ENCODE data around the gene EMSY. TPM values are rescaled to one million over a fixed set of nuclear protein-coding genes. Genes with fewer than 3 reads are reported as not detected.

The EMSY gene
- total and polyA plus RNA-seq, 10 donors: 3.8 to 81.8 (median 32.1) TPM

DNA sequence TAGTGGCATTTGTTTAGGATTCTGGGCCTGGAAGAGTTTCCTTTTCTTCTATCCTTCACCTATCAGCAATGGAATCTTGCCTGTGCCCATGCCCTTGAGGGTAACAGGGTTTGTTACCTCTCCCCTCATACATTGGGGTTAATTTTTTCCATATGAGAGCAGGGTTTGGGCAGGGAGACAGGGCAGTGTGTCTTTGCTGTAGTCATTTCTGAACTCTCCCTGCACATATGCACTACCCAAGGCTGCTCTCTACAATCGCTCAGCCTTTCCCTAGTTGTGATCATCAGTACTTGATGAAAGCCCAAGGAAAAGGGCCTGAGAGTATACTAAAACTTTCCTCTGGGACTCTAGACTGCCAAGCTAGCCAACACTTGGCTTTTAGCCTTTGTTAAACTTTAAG lies 130.1 kb downstream of the EMSY start:
- Histone ChIP-seq H3K27me3 (replicated peaks in 1 of 7) (peaks cover 0 to 4% (median 0%) of the 10 kb centered on the region in 7 donors), H3K4me3 (no peak overlapping the region), H3K4me1 (peaks cover 12 to 33% (median 23%) of the 10 kb centered on the region in 6 donors), H3K9me3 (no peaks in the 10 kb centered on the region), H3K27ac (no peak overlapping the region), H3K36me3 (no peaks in the 10 kb centered on the region)
- TF ChIP-seq POLR2A (IDR thresholded peaks at IDR 0.05) (no peak), POLR2AphosphoS5 (IDR thresholded peaks at IDR 0.05) (no peak)
- TF ChIP-seq, protein P1, sequence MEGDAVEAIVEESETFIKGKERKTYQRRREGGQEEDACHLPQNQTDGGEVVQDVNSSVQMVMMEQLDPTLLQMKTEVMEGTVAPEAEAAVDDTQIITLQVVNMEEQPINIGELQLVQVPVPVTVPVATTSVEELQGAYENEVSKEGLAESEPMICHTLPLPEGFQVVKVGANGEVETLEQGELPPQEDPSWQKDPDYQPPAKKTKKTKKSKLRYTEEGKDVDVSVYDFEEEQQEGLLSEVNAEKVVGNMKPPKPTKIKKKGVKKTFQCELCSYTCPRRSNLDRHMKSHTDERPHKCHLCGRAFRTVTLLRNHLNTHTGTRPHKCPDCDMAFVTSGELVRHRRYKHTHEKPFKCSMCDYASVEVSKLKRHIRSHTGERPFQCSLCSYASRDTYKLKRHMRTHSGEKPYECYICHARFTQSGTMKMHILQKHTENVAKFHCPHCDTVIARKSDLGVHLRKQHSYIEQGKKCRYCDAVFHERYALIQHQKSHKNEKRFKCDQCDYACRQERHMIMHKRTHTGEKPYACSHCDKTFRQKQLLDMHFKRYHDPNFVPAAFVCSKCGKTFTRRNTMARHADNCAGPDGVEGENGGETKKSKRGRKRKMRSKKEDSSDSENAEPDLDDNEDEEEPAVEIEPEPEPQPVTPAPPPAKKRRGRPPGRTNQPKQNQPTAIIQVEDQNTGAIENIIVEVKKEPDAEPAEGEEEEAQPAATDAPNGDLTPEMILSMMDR (IDR thresholded peaks at IDR 0.05 in 8 of 11, conservative IDR thresholded peaks at IDR 0.05 in 3 of 11): no peak
- WGBS, 5 donors: 77 to 95% (median 89%) methylated on average over 1 of the region's 1 CpG
- no peak for DNase-seq
- intact Hi-C loops (cut with DNase I; ENCODE audit: low total_unique reads): no loop called here

DNA sequence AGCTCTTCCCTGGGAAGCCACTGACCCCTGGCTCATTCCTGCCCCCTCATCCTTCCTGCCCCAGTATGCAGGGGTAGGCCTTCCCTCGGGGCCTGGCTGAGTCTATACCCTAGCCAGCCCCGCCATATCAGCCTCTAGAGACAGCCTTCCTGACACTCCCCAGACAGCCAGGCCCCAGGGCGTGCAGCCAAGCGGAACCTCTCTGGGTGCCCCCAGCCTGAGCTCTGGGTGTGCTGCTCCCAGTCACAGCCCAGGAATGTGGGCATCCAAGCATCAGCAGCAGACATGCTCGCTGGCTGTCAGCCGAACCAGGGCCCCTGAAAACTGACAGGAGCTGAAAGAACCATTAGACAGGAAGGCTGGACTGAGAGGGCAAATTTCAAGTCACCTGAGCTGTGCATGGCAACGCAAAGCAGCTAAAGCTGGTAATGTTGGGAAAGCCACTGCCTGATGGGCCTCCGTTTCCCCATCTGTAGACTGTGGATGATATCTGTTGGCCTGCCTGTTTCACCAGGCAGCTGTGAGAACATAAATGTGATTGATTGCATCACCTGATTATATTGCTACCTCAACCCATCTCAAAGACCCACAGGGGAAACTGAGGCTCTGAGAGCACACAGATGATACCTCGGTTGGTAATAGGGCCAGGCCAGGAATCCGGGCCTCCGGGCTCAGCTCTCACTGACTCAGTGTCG lies 132.6 kb downstream of the EMSY start:
- Histone ChIP-seq H3K27ac (peak overlapping the region; percentile 66 to 92 (median 84)), H3K27me3 (replicated peaks in 1 of 7) (peaks cover 0 to 4% (median 0%) of the 10 kb centered on the region in 7 donors), H3K4me3 (no peak overlapping the region), H3K36me3 (no peaks in the 10 kb centered on the region), H3K4me1 (peaks cover 20 to 49% (median 29%) of the 10 kb centered on the region in 6 donors), H3K9me3 (no peaks in the 10 kb centered on the region)
- peak; percentile 13 to 65 (median 43) for TF ChIP-seq POLR2AphosphoS5 (IDR thresholded peaks at IDR 0.05)
- TF ChIP-seq POLR2A (IDR thresholded peaks at IDR 0.05): no peak
- TF ChIP-seq, protein P1 (IDR thresholded peaks at IDR 0.05 in 8 of 11, conservative IDR thresholded peaks at IDR 0.05 in 3 of 11): no peak
- intact Hi-C loops (cut with DNase I; ENCODE audit: low total_unique reads): no loop called here
- no peak for DNase-seq
- WGBS, 5 donors: 69 to 76% (median 71%) methylated on average over 11 to 12 of the region's 12 CpGs

DNA sequence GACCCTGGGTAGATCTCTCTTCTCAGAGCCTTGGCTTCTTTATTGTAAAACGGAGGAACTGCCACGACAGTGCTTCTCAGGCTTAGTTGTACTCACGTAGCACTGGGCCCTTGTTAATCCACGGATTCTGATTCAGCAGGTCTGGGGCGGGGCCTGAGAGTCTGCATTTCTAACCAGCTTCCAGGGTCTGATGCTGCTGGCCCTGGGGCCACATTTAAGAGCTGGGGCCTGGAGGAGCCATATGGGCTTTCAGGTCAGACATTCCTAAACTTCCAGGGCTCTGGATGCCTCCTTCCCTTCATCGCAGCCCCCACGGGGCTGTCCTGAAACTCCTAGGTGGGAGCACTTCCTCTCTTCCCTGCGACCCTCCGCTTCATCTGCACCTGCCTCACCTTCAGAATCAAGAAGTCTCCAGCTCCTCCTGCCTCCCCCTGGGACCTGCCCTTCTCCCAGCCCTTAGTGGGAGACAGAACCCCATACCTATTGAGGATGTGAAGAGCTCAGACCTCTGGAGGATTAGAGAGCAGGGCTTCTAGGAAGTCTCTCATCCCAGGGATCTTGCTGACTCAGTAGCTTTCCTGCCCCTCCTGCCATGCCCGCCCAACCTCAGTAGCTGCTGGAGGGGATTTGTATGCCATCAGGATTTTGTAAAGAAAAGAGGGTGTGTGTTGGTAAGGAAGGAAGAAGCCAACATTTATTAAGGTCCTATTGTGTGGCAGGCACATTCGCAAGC lies 133.3 kb downstream of the EMSY start:
- TF ChIP-seq POLR2AphosphoS5 (IDR thresholded peaks at IDR 0.05): no peak
- TF ChIP-seq, protein P1 (IDR thresholded peaks at IDR 0.05 in 8 of 11, conservative IDR thresholded peaks at IDR 0.05 in 3 of 11): no peak
- TF ChIP-seq POLR2A (IDR thresholded peaks at IDR 0.05): no peak
- intact Hi-C loops (cut with DNase I; ENCODE audit: low total_unique reads): no loop called here
- no peaks in the 10 kb centered on the region for H3K9me3 ChIP-seq
- peak overlapping the region; percentile 66 to 92 (median 84) for H3K27ac ChIP-seq
- no peak for DNase-seq
- peaks cover 0 to 4% (median 0%) of the 10 kb centered on the region in 7 donors for H3K27me3 ChIP-seq (replicated peaks in 1 of 7)
- WGBS, 5 donors: 57 to 83% (median 75%) methylated on average over 9 to 11 of the region's 11 CpGs
- H3K4me3 ChIP-seq: no peak overlapping the region
- H3K4me1 ChIP-seq: peaks cover 20 to 49% (median 29%) of the 10 kb centered on the region in 6 donors
- no peaks in the 10 kb centered on the region for H3K36me3 ChIP-seq

DNA sequence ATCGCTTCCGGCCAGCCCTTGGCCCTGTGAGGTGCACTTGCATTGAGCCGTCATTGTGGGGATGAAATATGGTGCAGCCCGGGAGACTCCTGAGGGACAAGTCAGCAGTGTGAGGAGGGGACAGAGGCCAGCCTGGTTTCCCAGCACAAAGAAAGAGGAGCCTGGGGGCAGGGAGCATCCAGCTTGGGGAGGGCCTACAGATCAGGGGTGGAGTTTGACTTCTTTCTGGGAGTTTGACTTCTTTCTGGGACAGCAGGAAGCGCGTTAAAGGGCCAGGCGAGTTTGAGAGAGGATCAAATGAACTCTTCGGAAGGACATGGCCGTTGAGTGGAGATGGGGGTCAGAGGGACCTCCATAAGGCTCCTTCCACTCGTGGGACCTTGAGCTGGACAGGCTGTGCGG lies 133.8 kb downstream of the EMSY start:
- peak; percentile 87 for DNase-seq
- intact Hi-C loops (cut with DNase I; ENCODE audit: low total_unique reads): no loop called here
- WGBS, 5 donors: 57 to 78% (median 72%) methylated on average over 11 of the region's 11 CpGs
- Histone ChIP-seq H3K9me3 (no peaks in the 10 kb centered on the region), H3K27me3 (replicated peaks in 1 of 7) (peaks cover 0 to 4% (median 0%) of the 10 kb centered on the region in 7 donors), H3K27ac (peak overlapping the region; percentile 68 to 92 (median 84)), H3K36me3 (no peaks in the 10 kb centered on the region), H3K4me3 (peak overlapping the region in 1 of 8 donors; percentile 5), H3K4me1 (peaks cover 20 to 49% (median 29%) of the 10 kb centered on the region in 6 donors)
- TF ChIP-seq POLR2AphosphoS5 (IDR thresholded peaks at IDR 0.05): peak; percentile 40 to 88 (median 85)
- TF ChIP-seq POLR2A (IDR thresholded peaks at IDR 0.05): no peak
- TF ChIP-seq, protein P1 (IDR thresholded peaks at IDR 0.05 in 8 of 11, conservative IDR thresholded peaks at IDR 0.05 in 3 of 11): peak in 1 of 11 experiments; percentile 14

Data from spleen (tissue), 11 donors.